Measurements from ENCODE around the gene IFIT3. TPM values are rescaled to one million over a fixed set of nuclear protein-coding genes. Genes with fewer than 3 reads are reported as not detected.
A peak's percentile ranks its signal among the peaks of the same experiment; 100 is the strongest.
"Not testable (repeated sequence)": the region's sequence is repeated elsewhere in the genome, so short reads cannot be mapped to it uniquely, and the experiment has no call there.

Gene IFIT3
- total RNA-seq, 1 donor from 2014 or later = 0.26 TPM

- no peak for FAIRE-seq
- DNase-seq (ENCODE audit: low read depth) = no peak
- Histone ChIP-seq H3K36me3 (ENCODE audit: control insufficient read depth, insufficient read depth, low read length) (no peaks in the 10 kb centered on the region), H3K4me3 (ENCODE audit: low read depth, low read length) (no peak overlapping the region), H3K27me3 (ENCODE audit: control insufficient read depth, insufficient read depth, low read length) (no peaks in the 10 kb centered on the region)
- TF ChIP-seq CTCF (IDR thresholded peaks at IDR 0.05; ENCODE audit: insufficient read depth, low read length, severe bottlenecking) = no peak
Observed at GRCh38 chr10:89308736-89309135, 19.1 kb upstream of the IFIT3 start.

GRCh38 chr10:89309156-89310055 lies 18.4 kb upstream of the IFIT3 start:
- Histone ChIP-seq H3K4me3 (ENCODE audit: low read depth, low read length) (no peak overlapping the region), H3K27me3 (ENCODE audit: control insufficient read depth, insufficient read depth, low read length) (no peaks in the 10 kb centered on the region), H3K36me3 (ENCODE audit: control insufficient read depth, insufficient read depth, low read length) (no peaks in the 10 kb centered on the region)
- FAIRE-seq (no peak), DNase-seq (ENCODE audit: low read depth) (no peak)
- no peak for TF ChIP-seq CTCF (IDR thresholded peaks at IDR 0.05; ENCODE audit: insufficient read depth, low read length, severe bottlenecking)

GRCh38 chr10:89310056-89310893 lies 17.5 kb upstream of the IFIT3 start:
- FAIRE-seq = no peak
- DNase-seq (ENCODE audit: low read depth) = no peak
- no peak for TF ChIP-seq CTCF (IDR thresholded peaks at IDR 0.05; ENCODE audit: insufficient read depth, low read length, severe bottlenecking)
- H3K4me3 ChIP-seq (ENCODE audit: low read depth, low read length) = no peak overlapping the region
- no peaks in the 10 kb centered on the region for H3K36me3 ChIP-seq (ENCODE audit: control insufficient read depth, insufficient read depth, low read length)
- no peaks in the 10 kb centered on the region for H3K27me3 ChIP-seq (ENCODE audit: control insufficient read depth, insufficient read depth, low read length)

GRCh38 chr10:89312973-89313372 lies 14.8 kb upstream of the IFIT3 start:
- DNase-seq (ENCODE audit: low read depth) = peak; percentile 7
- Histone ChIP-seq H3K36me3 (ENCODE audit: control insufficient read depth, insufficient read depth, low read length) (no peaks in the 10 kb centered on the region), H3K4me3 (ENCODE audit: low read depth, low read length) (no peak overlapping the region), H3K27me3 (ENCODE audit: control insufficient read depth, insufficient read depth, low read length) (no peaks in the 10 kb centered on the region)
- FAIRE-seq = no peak
- TF ChIP-seq CTCF (IDR thresholded peaks at IDR 0.05; ENCODE audit: insufficient read depth, low read length, severe bottlenecking) = no peak

GRCh38 chr10:89314676-89315075 lies 13.1 kb upstream of the IFIT3 start:
- no peak for DNase-seq (ENCODE audit: low read depth)
- H3K4me3 ChIP-seq (ENCODE audit: low read depth, low read length) = no peak overlapping the region
- FAIRE-seq = no peak
- no peak for TF ChIP-seq CTCF (IDR thresholded peaks at IDR 0.05; ENCODE audit: insufficient read depth, low read length, severe bottlenecking)
- H3K27me3 ChIP-seq (ENCODE audit: control insufficient read depth, insufficient read depth, low read length) = no peaks in the 10 kb centered on the region
- no peaks in the 10 kb centered on the region for H3K36me3 ChIP-seq (ENCODE audit: control insufficient read depth, insufficient read depth, low read length)

- H3K4me3 ChIP-seq (ENCODE audit: low read depth, low read length); DNase-seq (ENCODE audit: low read depth); FAIRE-seq: not testable (repeated sequence)
Observed at GRCh38 chr10:89318047-89318446, 9.8 kb upstream of the IFIT3 start.

GRCh38 chr10:89325081-89325480 lies 2.7 kb upstream of the IFIT3 start:
- not testable (repeated sequence) for DNase-seq (ENCODE audit: low read depth); H3K27me3 ChIP-seq (ENCODE audit: control insufficient read depth, insufficient read depth, low read length); FAIRE-seq; H3K36me3 ChIP-seq (ENCODE audit: control insufficient read depth, insufficient read depth, low read length); H3K4me3 ChIP-seq (ENCODE audit: low read depth, low read length)

More at GRCh38 chr10:89318047-89318446, 9.8 kb upstream of the IFIT3 start:
- H3K36me3 ChIP-seq (ENCODE audit: control insufficient read depth, insufficient read depth, low read length); H3K27me3 ChIP-seq (ENCODE audit: control insufficient read depth, insufficient read depth, low read length): not testable (repeated sequence)

- not testable (repeated sequence) for FAIRE-seq; DNase-seq (ENCODE audit: low read depth); H3K27me3 ChIP-seq (ENCODE audit: control insufficient read depth, insufficient read depth, low read length); H3K36me3 ChIP-seq (ENCODE audit: control insufficient read depth, insufficient read depth, low read length); H3K4me3 ChIP-seq (ENCODE audit: low read depth, low read length)
Observed at GRCh38 chr10:89325856-89326255, 1.9 kb upstream of the IFIT3 start.

Data from bronchial epithelial cell (primary cell).